ENCODE data around the gene TRIM47. TPM values are rescaled to one million over a fixed set of nuclear protein-coding genes. Genes with fewer than 3 reads are reported as not detected.

The TRIM47 gene
- total and polyA plus RNA-seq, 2 of the 13 experiments (the other 11 are each of a cell fraction or from before 2014, with no cell fraction given) = 33.5 to 82.0 TPM

DNA sequence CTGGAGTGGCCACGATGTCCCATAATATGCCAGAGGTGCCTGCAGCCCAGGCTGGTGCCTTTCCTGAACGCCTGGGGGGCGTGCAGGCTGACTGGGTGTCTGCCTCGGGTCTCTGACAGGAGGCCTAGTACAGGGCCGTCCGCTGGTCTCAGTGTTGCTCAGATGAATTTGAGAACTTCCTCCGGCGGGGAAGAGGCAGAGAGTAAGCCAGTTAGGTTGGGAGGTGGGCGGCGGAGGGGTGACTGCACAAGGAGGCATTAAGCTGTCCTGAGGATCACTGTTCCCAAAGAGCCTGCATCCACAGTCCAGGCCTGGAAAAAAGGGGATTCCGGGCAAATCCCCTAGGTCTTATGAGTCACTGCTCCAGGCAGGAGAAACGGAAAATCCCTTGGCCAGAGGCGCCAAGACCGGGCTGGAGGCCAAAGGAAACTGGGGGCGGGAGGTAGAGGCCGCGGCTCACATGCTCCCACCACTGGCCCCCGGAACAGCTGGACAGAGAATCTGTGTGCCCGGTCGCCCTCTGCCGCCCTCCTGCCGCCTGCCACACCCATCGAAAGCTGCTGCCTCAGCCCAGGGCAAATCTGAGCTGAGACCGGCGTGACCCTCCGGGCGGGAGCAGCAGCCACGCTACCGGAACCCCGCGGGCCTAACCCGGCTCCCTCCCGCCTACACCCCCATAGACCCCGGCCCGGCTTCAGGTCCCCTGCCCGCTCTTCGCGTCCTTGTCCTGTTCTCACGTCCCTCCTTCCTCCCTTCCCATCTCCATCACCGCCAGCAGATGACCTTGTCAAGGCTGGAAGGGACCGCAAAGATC, 1.2 kb downstream of the TRIM47 start (continued):
- TF ChIP-seq, protein P1, sequence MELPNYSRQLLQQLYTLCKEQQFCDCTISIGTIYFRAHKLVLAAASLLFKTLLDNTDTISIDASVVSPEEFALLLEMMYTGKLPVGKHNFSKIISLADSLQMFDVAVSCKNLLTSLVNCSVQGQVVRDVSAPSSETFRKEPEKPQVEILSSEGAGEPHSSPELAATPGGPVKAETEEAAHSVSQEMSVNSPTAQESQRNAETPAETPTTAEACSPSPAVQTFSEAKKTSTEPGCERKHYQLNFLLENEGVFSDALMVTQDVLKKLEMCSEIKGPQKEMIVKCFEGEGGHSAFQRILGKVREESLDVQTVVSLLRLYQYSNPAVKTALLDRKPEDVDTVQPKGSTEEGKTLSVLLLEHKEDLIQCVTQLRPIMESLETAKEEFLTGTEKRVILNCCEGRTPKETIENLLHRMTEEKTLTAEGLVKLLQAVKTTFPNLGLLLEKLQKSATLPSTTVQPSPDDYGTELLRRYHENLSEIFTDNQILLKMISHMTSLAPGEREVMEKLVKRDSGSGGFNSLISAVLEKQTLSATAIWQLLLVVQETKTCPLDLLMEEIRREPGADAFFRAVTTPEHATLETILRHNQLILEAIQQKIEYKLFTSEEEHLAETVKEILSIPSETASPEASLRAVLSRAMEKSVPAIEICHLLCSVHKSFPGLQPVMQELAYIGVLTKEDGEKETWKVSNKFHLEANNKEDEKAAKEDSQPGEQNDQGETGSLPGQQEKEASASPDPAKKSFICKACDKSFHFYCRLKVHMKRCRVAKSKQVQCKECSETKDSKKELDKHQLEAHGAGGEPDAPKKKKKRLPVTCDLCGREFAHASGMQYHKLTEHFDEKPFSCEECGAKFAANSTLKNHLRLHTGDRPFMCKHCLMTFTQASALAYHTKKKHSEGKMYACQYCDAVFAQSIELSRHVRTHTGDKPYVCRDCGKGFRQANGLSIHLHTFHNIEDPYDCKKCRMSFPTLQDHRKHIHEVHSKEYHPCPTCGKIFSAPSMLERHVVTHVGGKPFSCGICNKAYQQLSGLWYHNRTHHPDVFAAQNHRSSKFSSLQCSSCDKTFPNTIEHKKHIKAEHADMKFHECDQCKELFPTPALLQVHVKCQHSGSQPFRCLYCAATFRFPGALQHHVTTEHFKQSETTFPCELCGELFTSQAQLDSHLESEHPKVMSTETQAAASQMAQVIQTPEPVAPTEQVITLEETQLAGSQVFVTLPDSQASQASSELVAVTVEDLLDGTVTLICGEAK (IDR thresholded peaks at IDR 0.05) = no peak
- TF ChIP-seq, protein P1 (CRISPR knock-in tag; IDR thresholded peaks at IDR 0.05) = no peak; the same call in 1 of the 2 replicates
- TF ChIP-seq ZNF33A (CRISPR knock-in tag; IDR thresholded peaks at IDR 0.05; ENCODE audit: borderline replicate concordance) (peak; percentile 71; the same call in 1 of the 2 replicates), MBNL3 (CRISPR knock-in tag; conservative IDR thresholded peaks at IDR 0.05) (no peak), RFX5 (IDR thresholded peaks at IDR 0.05; ENCODE audit: low read depth, low read length) (no peak), FOXK2 (IDR thresholded peaks at IDR 0.05) (no peak), ZFP82 (CRISPR knock-in tag; IDR thresholded peaks at IDR 0.05; ENCODE audit: borderline replicate concordance) (no peak), EEA1 (CRISPR knock-in tag; IDR thresholded peaks at IDR 0.05; ENCODE audit: borderline replicate concordance) (peak; percentile 29), ZNF12 (CRISPR knock-in tag; IDR thresholded peaks at IDR 0.05) (no peak), SUZ12 (IDR thresholded peaks at IDR 0.05; ENCODE audit: low read depth, low read length) (no peak), ZNF343 (CRISPR knock-in tag; IDR thresholded peaks at IDR 0.05) (no peak), NFATC3 (CRISPR knock-in tag; IDR thresholded peaks at IDR 0.05) (no peak), ZFP36L2 (CRISPR knock-in tag; IDR thresholded peaks at IDR 0.05) (no peak), CBX5 (CRISPR knock-in tag; IDR thresholded peaks at IDR 0.05; ENCODE audit: borderline replicate concordance) (no peak), NFKBIZ (CRISPR knock-in tag; IDR thresholded peaks at IDR 0.05) (no peak), CHD2 (IDR thresholded peaks at IDR 0.05; ENCODE audit: low read depth, low read length) (no peak)
- TF ChIP-seq, protein P2, sequence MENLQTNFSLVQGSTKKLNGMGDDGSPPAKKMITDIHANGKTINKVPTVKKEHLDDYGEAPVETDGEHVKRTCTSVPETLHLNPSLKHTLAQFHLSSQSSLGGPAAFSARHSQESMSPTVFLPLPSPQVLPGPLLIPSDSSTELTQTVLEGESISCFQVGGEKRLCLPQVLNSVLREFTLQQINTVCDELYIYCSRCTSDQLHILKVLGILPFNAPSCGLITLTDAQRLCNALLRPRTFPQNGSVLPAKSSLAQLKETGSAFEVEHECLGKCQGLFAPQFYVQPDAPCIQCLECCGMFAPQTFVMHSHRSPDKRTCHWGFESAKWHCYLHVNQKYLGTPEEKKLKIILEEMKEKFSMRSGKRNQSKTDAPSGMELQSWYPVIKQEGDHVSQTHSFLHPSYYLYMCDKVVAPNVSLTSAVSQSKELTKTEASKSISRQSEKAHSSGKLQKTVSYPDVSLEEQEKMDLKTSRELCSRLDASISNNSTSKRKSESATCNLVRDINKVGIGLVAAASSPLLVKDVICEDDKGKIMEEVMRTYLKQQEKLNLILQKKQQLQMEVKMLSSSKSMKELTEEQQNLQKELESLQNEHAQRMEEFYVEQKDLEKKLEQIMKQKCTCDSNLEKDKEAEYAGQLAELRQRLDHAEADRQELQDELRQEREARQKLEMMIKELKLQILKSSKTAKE (CRISPR knock-in tag; IDR thresholded peaks at IDR 0.05; ENCODE audit: borderline replicate concordance) = peak; percentile 11; the same call in 1 of the 2 replicates
- TF ChIP-seq, protein P3, sequence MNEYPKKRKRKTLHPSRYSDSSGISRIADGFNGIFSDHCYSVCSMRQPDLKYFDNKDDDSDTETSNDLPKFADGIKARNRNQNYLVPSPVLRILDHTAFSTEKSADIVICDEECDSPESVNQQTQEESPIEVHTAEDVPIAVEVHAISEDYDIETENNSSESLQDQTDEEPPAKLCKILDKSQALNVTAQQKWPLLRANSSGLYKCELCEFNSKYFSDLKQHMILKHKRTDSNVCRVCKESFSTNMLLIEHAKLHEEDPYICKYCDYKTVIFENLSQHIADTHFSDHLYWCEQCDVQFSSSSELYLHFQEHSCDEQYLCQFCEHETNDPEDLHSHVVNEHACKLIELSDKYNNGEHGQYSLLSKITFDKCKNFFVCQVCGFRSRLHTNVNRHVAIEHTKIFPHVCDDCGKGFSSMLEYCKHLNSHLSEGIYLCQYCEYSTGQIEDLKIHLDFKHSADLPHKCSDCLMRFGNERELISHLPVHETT (CRISPR knock-in tag; conservative IDR thresholded peaks at IDR 0.05) = no peak

All from HepG2 (cell line).